Hindlimb muscle (tissue), 1 donor: ENCODE data around the gene GNAO1. TPM values are rescaled to one million over a fixed set of nuclear protein-coding genes. Genes with fewer than 3 reads are reported as not detected.

Source experiments
- DNase-seq: peaks from one replicate; pipeline ENCODE4 v3.0.0-alpha.2; 2013
- polyA plus RNA-seq: library from polyadenylated mRNA; unstranded; fragments of 120-200 nt; gene quantifications from one replicate; pipeline ENCODE4 v1.2.1, GENCODE V29; 2013; ENCODE audit not compliant: insufficient read length

GNAO1 gene
- polyA plus RNA-seq, 1 donor, result 1.3 TPM

GRCh38 chr16:56315955-56316354 is 124.7 kb downstream of the GNAO1 start:
- no peak for DNase-seq

- DNase-seq, result no peak
Measured at GRCh38 chr16:56316545-56316944, 125.3 kb downstream of the GNAO1 start.

GRCh38 chr16:56317998-56318826 is 126.9 kb downstream of the GNAO1 start:
- peak; percentile 81 for DNase-seq

GRCh38 chr16:56318827-56319140 is 127.5 kb downstream of the GNAO1 start:
- no peak for DNase-seq

- DNase-seq, result no peak
Measured at GRCh38 chr16:56319376-56319775, 128.1 kb downstream of the GNAO1 start.

GRCh38 chr16:56320056-56320455 is 128.8 kb downstream of the GNAO1 start:
- no peak for DNase-seq

DNA sequence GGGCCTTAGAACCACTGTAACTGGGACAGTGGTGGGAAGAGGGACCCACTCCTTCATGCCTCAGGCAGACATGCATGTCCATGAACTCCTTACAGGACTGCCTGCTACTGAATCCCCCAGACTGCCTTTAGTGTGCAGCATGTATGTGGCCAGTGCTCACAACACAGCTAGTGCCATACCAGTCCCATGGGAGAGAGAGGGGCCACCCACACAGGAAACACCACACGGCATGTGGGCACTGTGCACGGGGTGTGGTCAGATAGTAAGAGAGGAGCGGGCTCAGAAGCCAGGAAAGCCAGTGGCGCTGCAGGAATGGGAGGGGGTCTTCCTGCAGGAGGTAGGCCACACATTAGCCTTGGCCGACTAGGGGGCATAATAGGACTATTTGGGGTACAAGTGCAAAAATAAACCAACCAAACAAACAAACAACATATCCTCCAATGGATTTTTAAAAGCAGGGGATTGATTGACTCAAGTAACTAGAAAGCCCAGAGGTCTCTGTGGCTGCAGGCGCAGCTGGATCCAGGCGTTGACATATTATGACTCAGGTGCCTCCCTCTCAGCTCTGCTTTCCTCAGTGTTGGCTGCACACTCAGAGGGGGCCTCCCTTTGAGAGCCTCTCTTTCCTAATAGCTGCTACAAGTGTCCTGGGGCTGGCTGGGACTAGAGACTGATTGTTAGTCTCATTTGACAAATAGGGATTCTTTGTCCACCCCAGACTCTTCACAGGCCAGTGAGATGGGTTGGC is 129.7 kb downstream of the GNAO1 start:
- DNase-seq, result no peak

- DNase-seq, result no peak
Measured at GRCh38 chr16:56321571-56321970, 130.3 kb downstream of the GNAO1 start.

DNA sequence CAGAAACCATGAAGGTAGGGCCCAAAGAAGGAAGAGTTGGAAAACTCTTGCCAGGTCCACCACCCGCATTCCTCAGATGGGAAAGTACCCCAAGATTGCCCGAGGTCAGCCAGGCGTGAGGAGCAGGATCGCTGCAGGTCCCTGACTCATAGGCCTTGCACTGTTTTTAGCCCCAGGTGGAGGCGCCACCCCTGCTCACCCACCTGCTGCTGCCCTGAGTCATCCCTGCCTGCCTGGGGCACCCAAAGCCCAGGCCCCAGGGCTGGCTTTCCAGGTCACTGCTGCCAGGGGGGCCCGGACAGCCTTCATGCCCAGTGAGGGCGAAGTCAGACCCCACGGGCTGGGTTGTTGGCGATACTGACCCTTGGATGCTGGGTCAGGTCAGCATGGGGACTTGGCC is 133.1 kb downstream of the GNAO1 start:
- no peak for DNase-seq

DNA sequence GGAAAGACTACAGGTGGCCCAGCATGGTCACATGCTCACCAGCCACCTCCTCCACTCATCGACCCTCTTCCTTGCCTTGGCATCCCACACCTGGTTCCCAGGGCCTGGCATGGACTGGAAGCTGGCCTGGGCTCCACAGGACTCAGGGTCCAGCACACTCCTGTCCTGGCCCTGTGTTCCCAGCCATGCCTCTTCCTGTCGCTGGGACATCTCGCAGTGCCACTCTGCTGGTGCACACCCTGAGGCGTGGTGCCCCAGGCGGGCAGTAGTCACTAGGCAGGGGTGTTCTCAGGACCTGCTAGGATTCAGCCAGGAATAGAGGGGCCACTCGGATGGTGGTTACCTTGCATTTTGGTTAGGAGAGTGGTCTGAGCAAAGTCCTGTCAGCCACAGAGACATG is 134.7 kb downstream of the GNAO1 start:
- DNase-seq, result no peak

- no peak for DNase-seq
Measured at GRCh38 chr16:56327071-56327928, 136.0 kb downstream of the GNAO1 start.

GRCh38 chr16:56327929-56328258 is 136.6 kb downstream of the GNAO1 start:
- no peak for DNase-seq

GRCh38 chr16:56328276-56329022 is 137.2 kb downstream of the GNAO1 start:
- no peak for DNase-seq

DNA sequence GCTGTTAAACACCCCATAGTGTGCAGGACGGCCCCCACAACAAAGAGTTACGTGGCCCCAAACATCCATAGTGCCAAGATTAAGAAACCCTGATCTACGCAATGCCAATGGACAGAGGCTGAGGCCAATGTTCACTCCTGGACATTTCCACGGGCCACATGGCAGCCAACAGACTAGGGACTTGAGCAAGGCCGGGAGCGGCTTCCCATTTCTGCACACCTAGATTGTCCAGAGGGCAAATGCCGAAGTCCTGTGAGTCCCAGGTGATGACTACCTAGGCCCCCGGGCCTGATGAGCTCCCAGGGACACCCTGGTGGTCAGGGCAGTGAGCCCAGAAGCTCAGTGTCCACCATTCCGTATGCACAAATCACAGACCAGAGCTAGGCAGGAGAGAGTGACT is 138.6 kb downstream of the GNAO1 start:
- DNase-seq, result no peak

- DNase-seq, result no peak
Measured at GRCh38 chr16:56330476-56330875, 139.2 kb downstream of the GNAO1 start.

- DNase-seq, result no peak
Measured at GRCh38 chr16:56331399-56331798, 140.1 kb downstream of the GNAO1 start.

- no peak for DNase-seq
Measured at GRCh38 chr16:56331915-56332314, 140.6 kb downstream of the GNAO1 start.

GRCh38 chr16:56332464-56333079 is 141.3 kb downstream of the GNAO1 start:
- DNase-seq, result no peak

GRCh38 chr16:56334761-56335160 is 143.5 kb downstream of the GNAO1 start:
- no peak for DNase-seq

GRCh38 chr16:56336071-56336688 is 144.9 kb downstream of the GNAO1 start:
- DNase-seq, result no peak

DNA sequence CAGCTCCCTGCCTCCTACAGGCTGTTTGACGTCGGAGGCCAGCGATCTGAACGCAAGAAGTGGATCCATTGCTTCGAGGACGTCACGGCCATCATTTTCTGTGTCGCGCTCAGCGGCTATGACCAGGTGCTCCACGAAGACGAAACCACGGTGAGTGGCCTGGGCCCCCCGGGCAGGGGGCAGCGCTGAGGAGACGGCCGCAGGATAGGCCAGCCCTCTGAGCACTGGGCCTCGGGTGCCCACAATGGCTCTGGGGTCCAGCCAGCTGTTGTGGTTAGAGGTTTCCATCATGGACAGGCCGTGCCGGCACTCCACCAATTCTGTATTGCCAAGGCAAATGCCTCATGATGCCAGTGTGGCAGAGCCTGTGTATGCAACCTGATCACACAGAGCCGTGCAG is 145.4 kb downstream of the GNAO1 start:
- no peak for DNase-seq
